Measurements from ENCODE around the gene OTOA.
"Not testable (repeated sequence)": the region's sequence is repeated elsewhere in the genome, so short reads cannot be mapped to it uniquely, and the experiment has no call there.

DNA sequence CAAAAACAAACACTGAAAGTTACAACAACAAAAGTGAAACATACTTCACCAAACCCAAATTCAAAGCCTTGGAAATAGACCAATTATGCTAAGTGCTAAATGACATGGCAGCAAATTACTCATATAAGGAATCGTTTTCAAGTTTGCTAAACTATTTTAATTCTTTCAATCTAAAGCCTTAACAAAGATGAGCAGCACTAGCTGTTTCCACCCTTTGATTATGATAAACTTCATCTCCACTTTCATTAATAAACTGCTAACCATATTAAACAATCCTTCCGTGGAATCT, 138.6 kb downstream of the OTOA start:
- not testable (repeated sequence) for TF ChIP-seq POLR2A, EP300 (IDR thresholded peaks at IDR 0.05)

All from stomach (tissue), 4 donors.